CD4-positive, alpha-beta T cell treated with Interleukin-15 for 4 hours (primary cell): ENCODE measurements around the gene TRIM41.
"Not testable (repeated sequence)": the region's sequence is repeated elsewhere in the genome, so short reads cannot be mapped to it uniquely, and the experiment has no call there.

Source experiments
- DNase-seq: peaks from one replicate; pipeline ENCODE4 v3.0.0-alpha.2; 2020; ENCODE audit warnings: low spot score

TRIM41 gene

GRCh38 chr5:181223058-181223728 lies at the start of gene TRIM41:
TRIM41 (plus strand) TSS chr5:181223281; CDS start chr5:181224000, 719 bp downstream.
- peak; percentile 98 for DNase-seq

GRCh38 chr5:181173420-181174342 lies 49.4 kb upstream of the TRIM41 start:
- DNase-seq, result peak; percentile 44

- no peak for DNase-seq
Measured at GRCh38 chr5:181176254-181176952, 46.7 kb upstream of the TRIM41 start.

- not testable (repeated sequence) for DNase-seq
Measured at GRCh38 chr5:181177559-181177958, 45.5 kb upstream of the TRIM41 start.

GRCh38 chr5:181181650-181182565 lies 41.2 kb upstream of the TRIM41 start:
- peak; percentile 75 for DNase-seq

GRCh38 chr5:181182651-181183050 lies 40.4 kb upstream of the TRIM41 start:
- DNase-seq, result no peak

GRCh38 chr5:181184845-181185216 lies 38.2 kb upstream of the TRIM41 start:
- no peak for DNase-seq

- DNase-seq, result no peak
Measured at GRCh38 chr5:181185560-181185959, 37.5 kb upstream of the TRIM41 start.

- no peak for DNase-seq
Measured at GRCh38 chr5:181186022-181186421, 37.1 kb upstream of the TRIM41 start.

- DNase-seq, result no peak
Measured at GRCh38 chr5:181186986-181187499, 36.0 kb upstream of the TRIM41 start.

- DNase-seq, result peak; percentile 39
Measured at GRCh38 chr5:181187500-181188213, 35.4 kb upstream of the TRIM41 start.

- peak; percentile 84 for DNase-seq
Measured at GRCh38 chr5:181188700-181189362, 34.2 kb upstream of the TRIM41 start.

GRCh38 chr5:181189363-181189961 lies 33.6 kb upstream of the TRIM41 start:
- peak; percentile 64 for DNase-seq

- DNase-seq, result no peak
Measured at GRCh38 chr5:181189962-181190710, 32.9 kb upstream of the TRIM41 start.

- DNase-seq, result no peak
Measured at GRCh38 chr5:181190711-181191525, 32.2 kb upstream of the TRIM41 start.

- peak; percentile 97 for DNase-seq
Measured at GRCh38 chr5:181191526-181192336, 31.4 kb upstream of the TRIM41 start.
